Bronchial epithelial cell (primary cell): ENCODE data around the gene ITGAV. TPM values are rescaled to one million over a fixed set of nuclear protein-coding genes. Genes with fewer than 3 reads are reported as not detected.

ENCODE experiments used
- DNase-seq: peaks from one replicate; pipeline ENCODE4 v3.0.0-alpha.2; 2010; ENCODE audit warnings: low read depth
- FAIRE-seq: peaks from 2 replicates; lab custom pipeline; 2011; peaks lifted over from hg19 to GRCh38; lab: Jason Lieb, UNC
- H3K27me3 ChIP-seq: 2 replicates; pipeline ENCODE4 v1.5.1; 2011; ENCODE audit warnings: low read length; ENCODE audit not compliant: control insufficient read depth, insufficient read depth
- H3K36me3 ChIP-seq: 2 replicates; pipeline ENCODE4 v1.5.1; 2011; ENCODE audit warnings: low read length; ENCODE audit not compliant: control insufficient read depth, insufficient read depth
- H3K4me3 ChIP-seq: 2 replicates; pipeline ENCODE4 v1.5.1; 2011; ENCODE audit warnings: mild to moderate bottlenecking, low read depth, low read length, control low read depth
- CTCF ChIP-seq: IDR thresholded peaks from 2 replicates; pipeline ENCODE4 v1.5.1; 2011; ENCODE audit warnings: mild to moderate bottlenecking, moderate library complexity, low read length, control low read depth, inconsistent platforms; ENCODE audit not compliant: insufficient read depth, severe bottlenecking
- total RNA-seq: library from RNA; depleted of rRNA; stranded (reverse); fragments of >200 nt; gene quantifications from 2 replicates; pipeline ENCODE4 v1.2.1, GENCODE V29; 2014

The ITGAV gene
- total RNA-seq, 1 donor from 2014 or later: 76.9 TPM

DNA sequence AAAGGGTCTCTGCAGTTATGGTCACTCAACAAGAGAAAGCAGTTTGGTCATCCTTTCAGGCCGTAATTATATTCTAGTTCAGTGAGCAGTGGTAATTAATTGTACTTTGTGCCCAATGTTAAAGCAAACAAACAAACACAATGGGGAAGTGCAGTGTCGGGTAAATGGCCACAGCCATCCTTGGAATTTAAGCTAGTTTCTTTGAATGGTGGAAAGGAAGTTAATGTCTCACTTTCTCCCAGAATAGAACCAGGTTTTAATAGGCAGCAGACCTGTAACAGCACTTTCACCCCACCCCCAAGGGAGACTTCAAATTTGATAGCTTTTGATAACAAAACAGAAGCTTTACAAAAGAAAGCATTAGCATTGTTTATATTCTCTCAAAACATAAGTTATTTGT lies 20.0 kb upstream of the ITGAV start:
- Histone ChIP-seq H3K36me3 (no peaks in the 10 kb centered on the region), H3K4me3 (no peak overlapping the region), H3K27me3 (no peaks in the 10 kb centered on the region)
- no peak for DNase-seq
- FAIRE-seq: no peak
- no peak for TF ChIP-seq CTCF

DNA sequence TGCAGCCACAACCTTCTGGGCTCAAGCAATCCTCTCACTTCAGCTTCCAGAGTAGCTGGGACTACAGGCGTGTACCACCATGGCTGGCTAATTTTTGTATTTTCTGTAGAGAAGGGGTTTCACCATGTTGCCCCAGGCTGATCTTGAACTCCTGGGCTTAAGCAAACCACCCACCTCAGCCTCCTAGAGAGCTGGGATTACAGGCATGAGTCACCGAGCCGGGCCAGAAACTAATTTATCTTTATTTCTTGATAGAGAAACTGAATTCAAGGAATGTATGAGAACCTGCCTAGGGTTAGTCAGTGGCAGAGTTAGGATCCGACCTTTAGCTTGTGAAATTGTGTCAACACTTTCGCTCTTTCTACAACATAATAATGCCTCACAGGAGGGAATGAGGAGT lies 19.3 kb upstream of the ITGAV start:
- DNase-seq (peak; percentile 92), FAIRE-seq (no peak)
- H3K36me3 ChIP-seq: no peaks in the 10 kb centered on the region
- no peak for TF ChIP-seq CTCF
- H3K27me3 ChIP-seq: no peaks in the 10 kb centered on the region
- no peak overlapping the region for H3K4me3 ChIP-seq

- FAIRE-seq (peak; percentile 40), DNase-seq (peak; percentile 96)
These were observed 17.2 kb upstream of the ITGAV start for GRCh38 chr2:186572705-186573104.

GRCh38 chr2:186573531-186573930 lies 16.3 kb upstream of the ITGAV start:
- no peak for TF ChIP-seq CTCF
- H3K27me3 ChIP-seq: no peaks in the 10 kb centered on the region
- DNase-seq (no peak), FAIRE-seq (no peak)
- no peaks in the 10 kb centered on the region for H3K36me3 ChIP-seq
- H3K4me3 ChIP-seq: no peak overlapping the region

More at GRCh38 chr2:186572705-186573104, 17.2 kb upstream of the ITGAV start:
- Histone ChIP-seq H3K27me3 (no peaks in the 10 kb centered on the region), H3K4me3 (no peak overlapping the region), H3K36me3 (no peaks in the 10 kb centered on the region)
- TF ChIP-seq CTCF: no peak

GRCh38 chr2:186575302-186575701 lies 14.6 kb upstream of the ITGAV start:
- no peak for TF ChIP-seq CTCF
- Histone ChIP-seq H3K36me3 (no peaks in the 10 kb centered on the region), H3K27me3 (no peaks in the 10 kb centered on the region), H3K4me3 (no peak overlapping the region)
- DNase-seq (peak; percentile 99), FAIRE-seq (no peak)

GRCh38 chr2:186575856-186576255 lies 14.0 kb upstream of the ITGAV start:
- FAIRE-seq: no peak
- Histone ChIP-seq H3K4me3 (no peak overlapping the region), H3K36me3 (no peaks in the 10 kb centered on the region), H3K27me3 (no peaks in the 10 kb centered on the region)
- DNase-seq: peak; percentile 42
- no peak for TF ChIP-seq CTCF
